ENCODE measurements around the gene GHRL.

- TF ChIP-seq, protein P1, sequence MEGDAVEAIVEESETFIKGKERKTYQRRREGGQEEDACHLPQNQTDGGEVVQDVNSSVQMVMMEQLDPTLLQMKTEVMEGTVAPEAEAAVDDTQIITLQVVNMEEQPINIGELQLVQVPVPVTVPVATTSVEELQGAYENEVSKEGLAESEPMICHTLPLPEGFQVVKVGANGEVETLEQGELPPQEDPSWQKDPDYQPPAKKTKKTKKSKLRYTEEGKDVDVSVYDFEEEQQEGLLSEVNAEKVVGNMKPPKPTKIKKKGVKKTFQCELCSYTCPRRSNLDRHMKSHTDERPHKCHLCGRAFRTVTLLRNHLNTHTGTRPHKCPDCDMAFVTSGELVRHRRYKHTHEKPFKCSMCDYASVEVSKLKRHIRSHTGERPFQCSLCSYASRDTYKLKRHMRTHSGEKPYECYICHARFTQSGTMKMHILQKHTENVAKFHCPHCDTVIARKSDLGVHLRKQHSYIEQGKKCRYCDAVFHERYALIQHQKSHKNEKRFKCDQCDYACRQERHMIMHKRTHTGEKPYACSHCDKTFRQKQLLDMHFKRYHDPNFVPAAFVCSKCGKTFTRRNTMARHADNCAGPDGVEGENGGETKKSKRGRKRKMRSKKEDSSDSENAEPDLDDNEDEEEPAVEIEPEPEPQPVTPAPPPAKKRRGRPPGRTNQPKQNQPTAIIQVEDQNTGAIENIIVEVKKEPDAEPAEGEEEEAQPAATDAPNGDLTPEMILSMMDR (IDR thresholded peaks at IDR 0.05): no peak
- TF ChIP-seq POLR2AphosphoS5 (IDR thresholded peaks at IDR 0.05) (no peak), POLR2A (IDR thresholded peaks at IDR 0.05) (no peak)
Measured at GRCh38 chr3:10334042-10334441, 41.3 kb upstream of the GHRL start.

All from sigmoid colon (tissue), 4 donors.